HCEC 1CT (cell line): ENCODE results near the gene RPGRIP1L.

Experiments used
- DNase-seq: peaks from one replicate; pipeline ENCODE4 v3.0.0-alpha.2; 2017

RPGRIP1L gene

GRCh38 chr16:53598511-53599275 lies 105.0 kb downstream of the RPGRIP1L start:
- no peak for DNase-seq

- DNase-seq = no peak
Measured at GRCh38 chr16:53597776-53598175, 105.9 kb downstream of the RPGRIP1L start.

- no peak for DNase-seq
Measured at GRCh38 chr16:53588081-53588648, 115.5 kb downstream of the RPGRIP1L start.

GRCh38 chr16:53583401-53583800 lies 120.3 kb downstream of the RPGRIP1L start:
- no peak for DNase-seq

GRCh38 chr16:53581784-53582183 lies 121.9 kb downstream of the RPGRIP1L start:
- DNase-seq = no peak

GRCh38 chr16:53580038-53580802 lies 123.4 kb downstream of the RPGRIP1L start:
- no peak for DNase-seq

GRCh38 chr16:53576904-53577303 lies 126.8 kb downstream of the RPGRIP1L start:
- DNase-seq = no peak

- no peak for DNase-seq
Measured at GRCh38 chr16:53576210-53576609, 127.4 kb downstream of the RPGRIP1L start.

- DNase-seq = no peak
Measured at GRCh38 chr16:53571763-53572162, 131.9 kb downstream of the RPGRIP1L start.

GRCh38 chr16:53566552-53567245 lies 137.0 kb downstream of the RPGRIP1L start:
- no peak for DNase-seq

- no peak for DNase-seq
Measured at GRCh38 chr16:53565296-53565863, 138.3 kb downstream of the RPGRIP1L start.

GRCh38 chr16:53563426-53563825 lies 140.2 kb downstream of the RPGRIP1L start:
- DNase-seq = no peak

- no peak for DNase-seq
Measured at GRCh38 chr16:53561101-53561888, 142.4 kb downstream of the RPGRIP1L start.

- DNase-seq = no peak
Measured at GRCh38 chr16:53559270-53559951, 144.2 kb downstream of the RPGRIP1L start.

- DNase-seq = no peak
Measured at GRCh38 chr16:53558710-53559109, 144.9 kb downstream of the RPGRIP1L start.

GRCh38 chr16:53556521-53556920 lies 147.1 kb downstream of the RPGRIP1L start:
- no peak for DNase-seq

- DNase-seq = peak; percentile 58
Measured at GRCh38 chr16:53549970-53550690, 153.5 kb downstream of the RPGRIP1L start.
